Neural cell (in vitro differentiated cells): ENCODE results near the gene HSPA12A. TPM values are rescaled to one million over a fixed set of nuclear protein-coding genes. Genes with fewer than 3 reads are reported as not detected.

Source experiments
- H2AFZ ChIP-seq: fragments of 200-600, 300-800 bp; sonication (generic), shearing (Covaris generic); 2 replicates; pipeline ENCODE4 v1.6.0; 2014; ENCODE audit warnings: low read depth, mild to moderate bottlenecking, antibody characterized with exemption, low read length, moderate library complexity
- H3F3A ChIP-seq: fragments of 200-600 bp; shearing (Covaris generic); 2 replicates; pipeline ENCODE4 v1.6.1; 2016; ENCODE audit warnings: mild to moderate bottlenecking, moderate library complexity, mixed read lengths, antibody characterized with exemption, low read length; ENCODE audit not compliant: insufficient read depth, poor library complexity, severe bottlenecking
- H3K27ac ChIP-seq: fragments of 200-600, 300-800 bp; sonication (generic), shearing (Covaris generic); 2 replicates; pipeline ENCODE4 v1.5.1; 2014; ENCODE audit warnings: mild to moderate bottlenecking, low read length, moderate library complexity
- H3K27me3 ChIP-seq: fragments of 300-800, 200-600 bp; sonication (generic), shearing (Covaris generic); 2 replicates; pipeline ENCODE4 v1.6.0; 2014; ENCODE audit warnings: mild to moderate bottlenecking, low read depth, low read length, moderate library complexity; ENCODE audit not compliant: insufficient read depth
- H3K36me3 ChIP-seq: fragments of 300-800, 200-600 bp; sonication (generic), shearing (Covaris generic); 2 replicates; pipeline ENCODE4 v1.5.1; 2014; ENCODE audit warnings: mild to moderate bottlenecking, antibody characterized with exemption, low read length, moderate library complexity; ENCODE audit not compliant: insufficient read depth
- H3K4me2 ChIP-seq: fragments of 300-800, 200-600 bp; sonication (generic), shearing (Covaris generic); 2 replicates; pipeline ENCODE4 v1.6.0; 2014; ENCODE audit warnings: mild to moderate bottlenecking, low read length
- H3K4me3 ChIP-seq: fragments of 300-800, 200-600 bp; sonication (generic), shearing (Covaris generic); 2 replicates; pipeline ENCODE4 v1.5.1; 2014; ENCODE audit warnings: mild to moderate bottlenecking, low read length, moderate library complexity
- H3K79me2 ChIP-seq: fragments of 200-600 bp; shearing (Covaris generic); replicated peaks from 2 replicates; pipeline ENCODE4 v1.6.0; 2014; ENCODE audit warnings: mild to moderate bottlenecking, low read length, moderate library complexity; ENCODE audit not compliant: insufficient read depth
- H3K9ac ChIP-seq: fragments of 300-800, 200-600 bp; sonication (generic), shearing (Covaris generic); 2 replicates; pipeline ENCODE4 v1.6.1; 2016; ENCODE audit warnings: mild to moderate bottlenecking, low read length, mixed read lengths
- H3K9me2 ChIP-seq: fragments of 200-600 bp; shearing (Covaris generic); 2 replicates; pipeline ENCODE4 v1.6.1; 2016; ENCODE audit warnings: mild to moderate bottlenecking, low read length, mixed read lengths; ENCODE audit not compliant: insufficient read depth
- H3K9me3 ChIP-seq: fragments of 200-600, 300-800 bp; sonication (generic), shearing (Covaris generic); 2 replicates; pipeline ENCODE4 v1.6.1; 2016; ENCODE audit warnings: mild to moderate bottlenecking, mixed run types, low read length, moderate library complexity, mixed read lengths
- H4K20me1 ChIP-seq: fragments of 200-600 bp; shearing (Covaris generic); 2 replicates; pipeline ENCODE4 v1.6.1; 2016; ENCODE audit warnings: mild to moderate bottlenecking, mixed run types; ENCODE audit not compliant: insufficient read depth
- CTCF ChIP-seq: fragments of 450-650 bp; IDR thresholded peaks from 2 replicates; pipeline ENCODE4 v1.5.1; 2014; ENCODE audit warnings: antibody characterized with exemption, mild to moderate bottlenecking, moderate library complexity; ENCODE audit not compliant: poor library complexity, severe bottlenecking
- EP300 ChIP-seq: fragments of 450-650 bp; conservative IDR thresholded peaks from 2 replicates; pipeline ENCODE4 v1.6.1; 2014; ENCODE audit warnings: antibody characterized with exemption, mild to moderate bottlenecking, moderate library complexity; ENCODE audit not compliant: poor library complexity, severe bottlenecking
- EZH2 ChIP-seq: fragments of 200-600, 300-800 bp; shearing (Covaris generic), sonication (generic); IDR thresholded peaks from 2 replicates; pipeline ENCODE4 v1.6.1; 2014; ENCODE audit warnings: antibody characterized with exemption, low read length, borderline replicate concordance, mild to moderate bottlenecking; ENCODE audit not compliant: insufficient read depth, poor library complexity, severe bottlenecking
- MXI1 ChIP-seq: fragments of 450-650 bp; conservative IDR thresholded peaks from 2 replicates; pipeline ENCODE4 v1.6.1; 2014; ENCODE audit warnings: antibody characterized with exemption, mild to moderate bottlenecking; ENCODE audit not compliant: poor library complexity, severe bottlenecking
- POLR2AphosphoS5 ChIP-seq: IDR thresholded peaks from 2 replicates; pipeline ENCODE4 v1.6.1; 2012
- RAD21 ChIP-seq: fragments of 450-650 bp; conservative IDR thresholded peaks from 2 replicates; pipeline ENCODE4 v1.6.1; 2014; ENCODE audit warnings: antibody characterized with exemption, mild to moderate bottlenecking, moderate library complexity
- REST ChIP-seq: IDR thresholded peaks from 2 replicates; pipeline ENCODE4 v1.6.1; 2012; ENCODE audit warnings: borderline replicate concordance
- SMC3 ChIP-seq: fragments of 450-650 bp; conservative IDR thresholded peaks from 2 replicates; pipeline ENCODE4 v1.6.1; 2014; ENCODE audit warnings: antibody characterized with exemption, mild to moderate bottlenecking, moderate library complexity; ENCODE audit not compliant: poor library complexity
- TAF1 ChIP-seq: IDR thresholded peaks from 2 replicates; pipeline ENCODE4 v1.6.1; 2012; ENCODE audit warnings: low read depth
- polyA plus RNA-seq: library from polyadenylated mRNA; depleted of rRNA; stranded (reverse); fragments of >200 nt; gene quantifications from 2 replicates; pipeline ENCODE4 v1.2.3, GENCODE V29; 2014

HSPA12A gene
- polyA plus RNA-seq, 1 donor from 2014 or later: 5.9 TPM

GRCh38 chr10:116785867-116786266 lies 43.5 kb upstream of the HSPA12A start:
- TF ChIP-seq SMC3 (no peak), RAD21 (no peak), EP300 (no peak), MXI1 (no peak), REST (no peak), EZH2 (no peak), CTCF (no peak), POLR2AphosphoS5 (no peak), TAF1 (no peak)
- H3K27me3 ChIP-seq: no peaks in the 10 kb centered on the region
- no peaks in the 10 kb centered on the region for H3K79me2 ChIP-seq
- no peak overlapping the region for H3K4me3 ChIP-seq
- H3K9me3 ChIP-seq: no peaks in the 10 kb centered on the region
- H3K9me2 ChIP-seq: no peaks in the 10 kb centered on the region
- no peaks in the 10 kb centered on the region for H4K20me1 ChIP-seq
- no peak overlapping the region for H3K27ac ChIP-seq
- H3F3A ChIP-seq: no peaks in the 10 kb centered on the region
- H2AFZ ChIP-seq: no peak overlapping the region
- no peak overlapping the region for H3K9ac ChIP-seq
- H3K36me3 ChIP-seq: no peaks in the 10 kb centered on the region
- no peak overlapping the region for H3K4me2 ChIP-seq

- H2AFZ ChIP-seq: no peak overlapping the region
- no peak overlapping the region for H3K4me2 ChIP-seq
- H3K9ac ChIP-seq: no peak overlapping the region
- no peak overlapping the region for H3K4me3 ChIP-seq
- no peaks in the 10 kb centered on the region for H3K36me3 ChIP-seq
- no peaks in the 10 kb centered on the region for H3K27me3 ChIP-seq
- no peaks in the 10 kb centered on the region for H3K9me3 ChIP-seq
- H3F3A ChIP-seq: no peaks in the 10 kb centered on the region
- H3K27ac ChIP-seq: no peak overlapping the region
- H4K20me1 ChIP-seq: no peaks in the 10 kb centered on the region
- TF ChIP-seq CTCF: no peak
- TF ChIP-seq POLR2AphosphoS5: no peak
- no peak for TF ChIP-seq TAF1
- TF ChIP-seq RAD21: no peak
- TF ChIP-seq MXI1: no peak
- TF ChIP-seq EZH2: no peak
- no peak for TF ChIP-seq REST
- no peak for TF ChIP-seq EP300
- TF ChIP-seq SMC3: no peak
- H3K79me2 ChIP-seq: no peaks in the 10 kb centered on the region
- H3K9me2 ChIP-seq: no peaks in the 10 kb centered on the region
These were observed 42.9 kb upstream of the HSPA12A start for GRCh38 chr10:116785282-116785681.
